Astrocyte (in vitro differentiated cells and primary cell): Measurements from ENCODE around the gene ITPRIP.

Experiments
- EZH2 ChIP-seq: IDR thresholded peaks from 2 replicates; pipeline ENCODE4 v1.6.1; 2012; ENCODE audit warnings: mild to moderate bottlenecking, low read length, inconsistent platforms; ENCODE audit not compliant: insufficient read depth
- TF ChIP-seq, protein P1 (sequence below): IDR thresholded peaks from 2 replicates; pipeline ENCODE4 v1.5.1; 2011; ENCODE audit warnings: low read depth, mild to moderate bottlenecking, inconsistent platforms, low read length, moderate library complexity; ENCODE audit not compliant: insufficient read depth

DNA sequence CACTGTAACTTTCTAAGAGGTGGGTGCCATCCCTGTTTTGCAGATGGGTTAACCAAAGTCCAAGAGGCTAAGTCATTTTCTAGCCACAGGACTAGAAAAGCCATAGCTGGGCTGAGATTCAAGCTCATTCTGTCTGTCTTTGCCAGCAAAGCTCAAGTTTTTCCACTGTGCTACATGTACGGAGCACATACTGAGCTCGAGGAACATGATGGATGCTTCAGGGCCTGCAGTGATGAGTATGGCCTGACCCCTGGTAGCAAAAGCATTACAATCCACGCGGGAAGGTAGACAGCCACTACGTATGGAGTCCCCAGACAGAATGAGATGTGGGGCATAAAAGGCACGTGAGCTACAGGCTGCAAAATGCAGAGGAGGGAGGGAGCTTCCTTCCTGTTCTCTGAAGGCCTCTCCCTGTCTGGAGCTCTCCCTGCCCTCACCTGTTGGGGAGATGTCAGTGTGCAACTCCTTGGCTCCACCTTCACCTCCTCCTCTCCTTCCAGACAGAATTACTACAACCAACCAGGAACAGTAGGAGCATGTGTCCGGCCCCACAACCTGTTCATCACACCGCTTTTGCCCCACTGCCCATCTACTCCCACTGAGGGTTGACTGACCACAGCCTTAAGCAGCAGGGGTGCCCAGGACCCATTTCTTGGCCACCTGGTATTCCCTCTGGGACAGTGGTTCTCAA, 16.4 kb downstream of the ITPRIP start:
- no peak for TF ChIP-seq EZH2
- TF ChIP-seq, protein P1, sequence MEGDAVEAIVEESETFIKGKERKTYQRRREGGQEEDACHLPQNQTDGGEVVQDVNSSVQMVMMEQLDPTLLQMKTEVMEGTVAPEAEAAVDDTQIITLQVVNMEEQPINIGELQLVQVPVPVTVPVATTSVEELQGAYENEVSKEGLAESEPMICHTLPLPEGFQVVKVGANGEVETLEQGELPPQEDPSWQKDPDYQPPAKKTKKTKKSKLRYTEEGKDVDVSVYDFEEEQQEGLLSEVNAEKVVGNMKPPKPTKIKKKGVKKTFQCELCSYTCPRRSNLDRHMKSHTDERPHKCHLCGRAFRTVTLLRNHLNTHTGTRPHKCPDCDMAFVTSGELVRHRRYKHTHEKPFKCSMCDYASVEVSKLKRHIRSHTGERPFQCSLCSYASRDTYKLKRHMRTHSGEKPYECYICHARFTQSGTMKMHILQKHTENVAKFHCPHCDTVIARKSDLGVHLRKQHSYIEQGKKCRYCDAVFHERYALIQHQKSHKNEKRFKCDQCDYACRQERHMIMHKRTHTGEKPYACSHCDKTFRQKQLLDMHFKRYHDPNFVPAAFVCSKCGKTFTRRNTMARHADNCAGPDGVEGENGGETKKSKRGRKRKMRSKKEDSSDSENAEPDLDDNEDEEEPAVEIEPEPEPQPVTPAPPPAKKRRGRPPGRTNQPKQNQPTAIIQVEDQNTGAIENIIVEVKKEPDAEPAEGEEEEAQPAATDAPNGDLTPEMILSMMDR: no peak
